Thyroid gland (tissue), 4 donors: ENCODE measurements around the gene EHD4.

Experiments
- POLR2A ChIP-seq, 2 donors: fragments of 450-650 bp; IDR thresholded peaks; one replicate each; pipeline ENCODE4 v1.6.1; 2017; ENCODE audit warnings: antibody characterized with exemption in 2 of 2, mild to moderate bottlenecking in 2 of 2, moderate library complexity in 1 of 2
- TF ChIP-seq, protein P1 (sequence below), 6 experiments: fragments of 200-600 bp in 3 of 6; fragments of 450-650 bp in 3 of 6; sonication (generic) in 3 of 6; IDR thresholded peaks; one replicate each; pipeline ENCODE4 v1.5.1; 2016 to 2019; ENCODE audit warnings: antibody characterized with exemption in 6 of 6, mild to moderate bottlenecking in 2 of 6, inconsistent platforms in 1 of 6, moderate library complexity in 1 of 6

- TF ChIP-seq, protein P1, sequence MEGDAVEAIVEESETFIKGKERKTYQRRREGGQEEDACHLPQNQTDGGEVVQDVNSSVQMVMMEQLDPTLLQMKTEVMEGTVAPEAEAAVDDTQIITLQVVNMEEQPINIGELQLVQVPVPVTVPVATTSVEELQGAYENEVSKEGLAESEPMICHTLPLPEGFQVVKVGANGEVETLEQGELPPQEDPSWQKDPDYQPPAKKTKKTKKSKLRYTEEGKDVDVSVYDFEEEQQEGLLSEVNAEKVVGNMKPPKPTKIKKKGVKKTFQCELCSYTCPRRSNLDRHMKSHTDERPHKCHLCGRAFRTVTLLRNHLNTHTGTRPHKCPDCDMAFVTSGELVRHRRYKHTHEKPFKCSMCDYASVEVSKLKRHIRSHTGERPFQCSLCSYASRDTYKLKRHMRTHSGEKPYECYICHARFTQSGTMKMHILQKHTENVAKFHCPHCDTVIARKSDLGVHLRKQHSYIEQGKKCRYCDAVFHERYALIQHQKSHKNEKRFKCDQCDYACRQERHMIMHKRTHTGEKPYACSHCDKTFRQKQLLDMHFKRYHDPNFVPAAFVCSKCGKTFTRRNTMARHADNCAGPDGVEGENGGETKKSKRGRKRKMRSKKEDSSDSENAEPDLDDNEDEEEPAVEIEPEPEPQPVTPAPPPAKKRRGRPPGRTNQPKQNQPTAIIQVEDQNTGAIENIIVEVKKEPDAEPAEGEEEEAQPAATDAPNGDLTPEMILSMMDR (IDR thresholded peaks at IDR 0.05) = no peak
- no peak for TF ChIP-seq POLR2A (IDR thresholded peaks at IDR 0.05)
Measured at GRCh38 chr15:41915255-41915994, 56.9 kb downstream of the EHD4 start.
